GM12878 (cell line): Measurements from ENCODE around the gene AKAP8.

Source experiments
- BACH1 ChIP-seq: fragments of 450-650 bp; IDR thresholded peaks from 2 replicates; pipeline ENCODE4 v1.6.1; 2017; ENCODE audit warnings: mild to moderate bottlenecking, borderline replicate concordance
- CEBPB ChIP-seq, 2 experiments: fragments of 150-350 bp in 1 of 2; IDR thresholded peaks; 2 replicates each; pipeline ENCODE4 v1.6.1; 2012 to 2014; ENCODE audit warnings: low read depth in 2 of 2, low read length in 2 of 2, borderline replicate concordance in 1 of 2, inconsistent platforms in 1 of 2
- JUND ChIP-seq: IDR thresholded peaks from 2 replicates; pipeline ENCODE4 v1.6.1; 2012; ENCODE audit warnings: low read depth, mild to moderate bottlenecking, low read length, improper control_type of control experiment, moderate library complexity
- SUPT20H ChIP-seq: IDR thresholded peaks from 2 replicates; pipeline ENCODE4 v1.6.1; 2011; ENCODE audit warnings: low read depth, mild to moderate bottlenecking, low read length, moderate library complexity, borderline replicate concordance; ENCODE audit not compliant: control insufficient read depth
- TF ChIP-seq, protein P1 (sequence below), 3 experiments: IDR thresholded peaks in 2 of 3; conservative IDR thresholded peaks in 1 of 3; 2 replicates each; pipeline ENCODE4 v1.5.1; 2011; ENCODE audit warnings: low read depth in 3 of 3, low read length in 3 of 3, mild to moderate bottlenecking in 3 of 3, control low read depth in 2 of 3, moderate library complexity in 2 of 3, inconsistent platforms in 1 of 3, mixed read lengths in 1 of 3; ENCODE audit not compliant: control insufficient read depth in 2 of 3, insufficient read depth in 1 of 3; ENCODE audit errors: extremely low read depth in 1 of 3

DNA sequence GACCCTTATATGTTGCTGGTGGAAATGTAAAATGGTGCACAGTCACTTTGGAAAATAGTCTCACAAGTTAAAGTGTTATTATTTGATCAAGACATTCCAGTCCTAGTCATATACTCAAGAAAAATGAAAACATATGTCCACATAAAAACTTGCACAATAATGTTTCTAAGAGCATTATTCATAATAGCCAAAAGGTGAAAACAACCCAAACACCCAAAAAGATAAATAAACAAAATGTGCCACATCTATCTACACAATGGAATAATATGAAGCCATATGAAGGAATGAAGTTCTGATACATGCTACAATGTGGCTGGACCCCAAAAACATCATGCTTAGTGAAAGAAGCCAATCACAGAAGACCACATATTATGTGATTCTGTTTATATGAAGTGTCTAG lies 14.4 kb upstream of the AKAP8 start:
- TF ChIP-seq, protein P1, sequence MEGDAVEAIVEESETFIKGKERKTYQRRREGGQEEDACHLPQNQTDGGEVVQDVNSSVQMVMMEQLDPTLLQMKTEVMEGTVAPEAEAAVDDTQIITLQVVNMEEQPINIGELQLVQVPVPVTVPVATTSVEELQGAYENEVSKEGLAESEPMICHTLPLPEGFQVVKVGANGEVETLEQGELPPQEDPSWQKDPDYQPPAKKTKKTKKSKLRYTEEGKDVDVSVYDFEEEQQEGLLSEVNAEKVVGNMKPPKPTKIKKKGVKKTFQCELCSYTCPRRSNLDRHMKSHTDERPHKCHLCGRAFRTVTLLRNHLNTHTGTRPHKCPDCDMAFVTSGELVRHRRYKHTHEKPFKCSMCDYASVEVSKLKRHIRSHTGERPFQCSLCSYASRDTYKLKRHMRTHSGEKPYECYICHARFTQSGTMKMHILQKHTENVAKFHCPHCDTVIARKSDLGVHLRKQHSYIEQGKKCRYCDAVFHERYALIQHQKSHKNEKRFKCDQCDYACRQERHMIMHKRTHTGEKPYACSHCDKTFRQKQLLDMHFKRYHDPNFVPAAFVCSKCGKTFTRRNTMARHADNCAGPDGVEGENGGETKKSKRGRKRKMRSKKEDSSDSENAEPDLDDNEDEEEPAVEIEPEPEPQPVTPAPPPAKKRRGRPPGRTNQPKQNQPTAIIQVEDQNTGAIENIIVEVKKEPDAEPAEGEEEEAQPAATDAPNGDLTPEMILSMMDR (IDR thresholded peaks at IDR 0.05 in 2 of 3, conservative IDR thresholded peaks at IDR 0.05 in 1 of 3; ENCODE audit: control insufficient read depth in 2 of 3, extremely low read depth in 1 of 3, insufficient read depth in 1 of 3, low read depth in 3 of 3, low read length in 3 of 3): no peak
- TF ChIP-seq BACH1: no peak
- TF ChIP-seq CEBPB (IDR thresholded peaks at IDR 0.05; ENCODE audit: borderline replicate concordance in 1 of 2, low read depth in 2 of 2, low read length in 2 of 2): no peak
- TF ChIP-seq SUPT20H: no peak
- TF ChIP-seq JUND: no peak
